ENCODE data around the gene SIRT7.

SIRT7 gene

GRCh38 chr17:81960130-81960958 lies 42.4 kb upstream of the SIRT7 start:
- Histone ChIP-seq H3K79me2 (ENCODE audit: insufficient read depth, low read depth) (no peaks in the 10 kb centered on the region), H3K9ac (no peak overlapping the region), H3K4me2 (no peak overlapping the region), H3K36me3 (ENCODE audit: insufficient read depth) (no peaks in the 10 kb centered on the region), H4K20me1 (ENCODE audit: insufficient read depth) (no peaks in the 10 kb centered on the region), H3K4me3 (IDR thresholded peaks at IDR 0.05; ENCODE audit: insufficient read depth, low read depth, low read length) (no peak overlapping the region), H3K4me1 (ENCODE audit: low read depth, poor library complexity, severe bottlenecking) (no peaks in the 10 kb centered on the region), H3K27me3 (ENCODE audit: insufficient read depth, low read depth) (peaks cover 71% of the 10 kb centered on the region), H3K27ac (no peak overlapping the region), H2AFZ (ENCODE audit: low read depth) (no peak overlapping the region; the same call in 1 of the 2 replicates)
- no peak for TF ChIP-seq CTCF (conservative IDR thresholded peaks at IDR 0.05; ENCODE audit: low read depth, low read length)

GRCh38 chr17:81959362-81960129 lies 41.6 kb upstream of the SIRT7 start:
- Histone ChIP-seq H3K4me2 (no peak overlapping the region; the same call in 1 of the 2 replicates), H3K27ac (no peak overlapping the region), H3K27me3 (ENCODE audit: insufficient read depth, low read depth) (peaks cover 69% of the 10 kb centered on the region), H3K9ac (no peak overlapping the region), H3K4me3 (IDR thresholded peaks at IDR 0.05; ENCODE audit: insufficient read depth, low read depth, low read length) (no peak overlapping the region), H3K36me3 (ENCODE audit: insufficient read depth) (no peaks in the 10 kb centered on the region), H3K79me2 (ENCODE audit: insufficient read depth, low read depth) (no peaks in the 10 kb centered on the region), H2AFZ (ENCODE audit: low read depth) (peak overlapping the region; percentile 52; the same call in 1 of the 2 replicates), H4K20me1 (ENCODE audit: insufficient read depth) (no peaks in the 10 kb centered on the region), H3K4me1 (ENCODE audit: low read depth, poor library complexity, severe bottlenecking) (no peaks in the 10 kb centered on the region)
- TF ChIP-seq CTCF (conservative IDR thresholded peaks at IDR 0.05; ENCODE audit: low read depth, low read length), result peak; percentile 40; the same call in 1 of the 2 replicates

GRCh38 chr17:81958633-81959342 lies 40.8 kb upstream of the SIRT7 start:
- H3K27ac ChIP-seq, result no peak overlapping the region
- peaks cover 64% of the 10 kb centered on the region for H3K27me3 ChIP-seq (ENCODE audit: insufficient read depth, low read depth)
- H3K36me3 ChIP-seq (ENCODE audit: insufficient read depth), result no peaks in the 10 kb centered on the region
- TF ChIP-seq CTCF (conservative IDR thresholded peaks at IDR 0.05; ENCODE audit: low read depth, low read length), result no peak
- H3K4me2 ChIP-seq, result no peak overlapping the region
- no peaks in the 10 kb centered on the region for H3K4me1 ChIP-seq (ENCODE audit: low read depth, poor library complexity, severe bottlenecking)
- no peak overlapping the region for H3K9ac ChIP-seq
- no peaks in the 10 kb centered on the region for H4K20me1 ChIP-seq (ENCODE audit: insufficient read depth)
- no peak overlapping the region; the same call in 1 of the 2 replicates for H2AFZ ChIP-seq (ENCODE audit: low read depth)
- no peak overlapping the region for H3K4me3 ChIP-seq (IDR thresholded peaks at IDR 0.05; ENCODE audit: insufficient read depth, low read depth, low read length)
- H3K79me2 ChIP-seq (ENCODE audit: insufficient read depth, low read depth), result no peaks in the 10 kb centered on the region

- H3K27me3 ChIP-seq (ENCODE audit: insufficient read depth, low read depth), result peaks cover 62% of the 10 kb centered on the region
- TF ChIP-seq CTCF (conservative IDR thresholded peaks at IDR 0.05; ENCODE audit: low read depth, low read length), result no peak
- H3K4me1 ChIP-seq (ENCODE audit: low read depth, poor library complexity, severe bottlenecking), result no peaks in the 10 kb centered on the region
- no peaks in the 10 kb centered on the region for H3K36me3 ChIP-seq (ENCODE audit: insufficient read depth)
- no peak overlapping the region for H3K27ac ChIP-seq
- no peak overlapping the region for H3K4me2 ChIP-seq
- H3K79me2 ChIP-seq (ENCODE audit: insufficient read depth, low read depth), result no peaks in the 10 kb centered on the region
- no peak overlapping the region for H2AFZ ChIP-seq (ENCODE audit: low read depth)
- H3K9ac ChIP-seq, result no peak overlapping the region
- H3K4me3 ChIP-seq (IDR thresholded peaks at IDR 0.05; ENCODE audit: insufficient read depth, low read depth, low read length), result no peak overlapping the region
- no peaks in the 10 kb centered on the region for H4K20me1 ChIP-seq (ENCODE audit: insufficient read depth)
Observed at GRCh38 chr17:81957691-81958432, 39.9 kb upstream of the SIRT7 start.

Data from KMS-11 (cell line).